ENCODE results near the gene TUBA1A.
A peak's percentile ranks its signal among the peaks of the same experiment; 100 is the strongest.
"Not testable (repeated sequence)": the region's sequence is repeated elsewhere in the genome, so short reads cannot be mapped to it uniquely, and the experiment has no call there.

The TUBA1A gene

DNA sequence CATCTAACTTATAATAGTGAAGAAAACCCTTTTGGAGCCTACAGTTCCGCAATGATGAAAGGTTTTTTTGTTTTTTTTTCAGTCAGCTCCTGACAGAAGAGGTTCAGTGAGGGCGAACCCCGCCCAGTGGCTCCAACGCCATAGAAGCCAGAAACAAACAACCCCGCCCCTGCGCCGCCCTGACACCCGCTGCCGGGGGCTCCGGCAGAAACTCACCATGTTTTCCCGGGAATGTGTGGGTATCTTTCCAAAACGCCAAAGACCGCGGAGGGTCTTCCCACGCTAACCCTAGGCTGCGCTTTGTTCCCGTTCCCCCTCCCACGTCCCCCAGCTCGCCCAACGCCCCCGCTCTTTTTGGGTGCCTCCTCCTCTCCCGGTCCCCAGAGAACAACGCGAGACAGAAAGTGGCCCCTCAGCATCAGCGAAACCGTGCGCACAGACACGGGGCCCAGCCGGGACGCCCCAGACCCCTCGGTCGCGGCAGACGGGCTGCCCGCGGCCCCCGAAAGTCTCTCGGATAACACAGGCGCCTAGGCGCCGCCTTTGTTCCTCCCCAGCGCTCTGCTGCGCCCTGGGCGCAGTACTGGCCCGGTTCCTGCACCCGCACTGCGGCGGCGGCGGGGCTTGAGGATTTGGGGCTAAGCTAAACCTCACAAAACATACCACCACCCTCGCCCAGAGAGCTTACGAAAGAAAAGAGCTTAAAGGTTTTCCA lies 522 bp downstream of the TUBA1A start:
- Histone ChIP-seq H3K14ac (ENCODE audit: low read length) (peak overlapping the region; percentile 89), H2BK12ac (ENCODE audit: low read length) (no peak overlapping the region), H3K79me1 (ENCODE audit: low read depth, low read length) (peaks cover 13% of the 10 kb centered on the region), H2BK5ac (ENCODE audit: low read length) (peak overlapping the region; percentile 99), H4K91ac (ENCODE audit: low read depth, low read length, poor library complexity) (no peak overlapping the region), H2AFZ (ENCODE audit: low read length) (no peak overlapping the region), H2BK120ac (ENCODE audit: low read depth, low read length) (peak overlapping the region; percentile 91), H3K4me3 (ENCODE audit: low read length in 2 of 2) (peak overlapping the region; percentile 77 to 96), H2AK5ac (ENCODE audit: low read depth, low read length) (peak overlapping the region; percentile 99), H3K4me2 (ENCODE audit: insufficient read depth, low read length, poor library complexity, severe bottlenecking) (peak overlapping the region; percentile 57), H3K4ac (ENCODE audit: low read length) (peak overlapping the region; percentile 99), H3K36me3 (replicated peaks in 1 of 2; ENCODE audit: control insufficient read depth in 2 of 2, insufficient read depth in 2 of 2, low read length in 2 of 2) (peaks cover 14 to 40% of the 10 kb centered on the region in 2 donors), H3K23ac (ENCODE audit: low read depth, low read length, poor library complexity) (peak overlapping the region; percentile 99), H2BK15ac (ENCODE audit: low read length) (peak overlapping the region; percentile 87), H3K4me1 (ENCODE audit: control insufficient read depth in 2 of 2, insufficient read depth in 1 of 2, low read depth in 1 of 2, low read length in 2 of 2) (peaks cover 3 to 24% of the 10 kb centered on the region in 2 donors), H3K18ac (ENCODE audit: low read length) (peak overlapping the region; percentile 98), H3K27ac (replicated peaks; ENCODE audit: low read length) (peak overlapping the region; percentile 91), H3K9me3 (replicated peaks in 1 of 2; ENCODE audit: control insufficient read depth in 2 of 2, insufficient read depth in 1 of 2, low read depth in 1 of 2, low read length in 2 of 2) (no peaks in the 10 kb centered on the region), H4K8ac (ENCODE audit: low read depth, low read length) (no peak overlapping the region), H3K27me3 (ENCODE audit: control insufficient read depth in 3 of 3, insufficient read depth in 3 of 3, low read depth in 1 of 3, low read length in 3 of 3) (no peaks in the 10 kb centered on the region), H3K9ac (ENCODE audit: low read depth, low read length, poor library complexity) (peak overlapping the region; percentile 91)
- DNase-seq (ENCODE audit: low spot score), result no peak
- no CpG with 5 or more reads among the region's 52 CpGs for WGBS, 2 donors (ENCODE audit: extremely low coverage in 2 of 2, insufficient read length in 2 of 2, insufficient replicate concordance in 1 of 2)

DNA sequence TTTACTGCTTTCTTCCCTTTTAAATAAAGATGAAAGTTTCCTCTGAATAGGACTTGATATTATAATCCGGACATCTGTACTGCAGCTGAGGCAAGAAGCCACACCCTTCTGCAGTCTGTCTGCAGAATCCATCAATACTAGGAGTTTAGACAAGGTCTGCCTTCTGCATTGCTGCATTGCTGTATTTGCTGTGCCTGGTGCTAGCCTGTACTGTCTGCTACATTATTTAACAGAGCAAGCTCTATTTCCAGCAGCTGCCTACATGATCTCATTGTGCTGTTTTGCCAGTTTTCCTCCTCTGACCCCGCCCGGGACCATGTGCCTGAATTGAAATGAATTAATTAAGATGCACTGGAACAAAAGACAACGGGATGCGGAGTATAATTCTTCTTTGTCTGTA lies 1.7 kb downstream of the TUBA1A start:
- no peak overlapping the region for H2AFZ ChIP-seq (ENCODE audit: low read length)
- H3K4me2 ChIP-seq (ENCODE audit: insufficient read depth, low read length, poor library complexity, severe bottlenecking), result peak overlapping the region; percentile 74
- H3K36me3 ChIP-seq (replicated peaks in 1 of 2; ENCODE audit: control insufficient read depth in 2 of 2, insufficient read depth in 2 of 2, low read length in 2 of 2), result peaks cover 14 to 40% of the 10 kb centered on the region in 2 donors
- peak overlapping the region; percentile 69 to 77 for H3K4me3 ChIP-seq (ENCODE audit: low read length in 2 of 2)
- no peak overlapping the region for H2BK120ac ChIP-seq (ENCODE audit: low read depth, low read length)
- H3K23ac ChIP-seq (ENCODE audit: low read depth, low read length, poor library complexity), result no peak overlapping the region
- peaks cover 3 to 24% of the 10 kb centered on the region in 2 donors for H3K4me1 ChIP-seq (ENCODE audit: control insufficient read depth in 2 of 2, insufficient read depth in 1 of 2, low read depth in 1 of 2, low read length in 2 of 2)
- no peak overlapping the region for H3K18ac ChIP-seq (ENCODE audit: low read length)
- no peak overlapping the region for H3K9ac ChIP-seq (ENCODE audit: low read depth, low read length, poor library complexity)
- H3K9me3 ChIP-seq (replicated peaks in 1 of 2; ENCODE audit: control insufficient read depth in 2 of 2, insufficient read depth in 1 of 2, low read depth in 1 of 2, low read length in 2 of 2), result no peaks in the 10 kb centered on the region
- no peak overlapping the region for H3K14ac ChIP-seq (ENCODE audit: low read length)
- H2BK12ac ChIP-seq (ENCODE audit: low read length), result no peak overlapping the region
- H3K4ac ChIP-seq (ENCODE audit: low read length), result no peak overlapping the region
- no peak overlapping the region for H2BK5ac ChIP-seq (ENCODE audit: low read length)
- no peak overlapping the region for H2BK15ac ChIP-seq (ENCODE audit: low read length)
- H3K27ac ChIP-seq (replicated peaks; ENCODE audit: low read length), result no peak overlapping the region
- WGBS, 2 donors (ENCODE audit: extremely low coverage in 2 of 2, insufficient read length in 2 of 2, insufficient replicate concordance in 1 of 2), result no CpG with 5 or more reads among the region's 5 CpGs
- no peak overlapping the region for H2AK5ac ChIP-seq (ENCODE audit: low read depth, low read length)
- H4K91ac ChIP-seq (ENCODE audit: low read depth, low read length, poor library complexity), result no peak overlapping the region
- peaks cover 13% of the 10 kb centered on the region for H3K79me1 ChIP-seq (ENCODE audit: low read depth, low read length)
- no peak overlapping the region for H4K8ac ChIP-seq (ENCODE audit: low read depth, low read length)
- no peaks in the 10 kb centered on the region for H3K27me3 ChIP-seq (ENCODE audit: control insufficient read depth in 3 of 3, insufficient read depth in 3 of 3, low read depth in 1 of 3, low read length in 3 of 3)
- DNase-seq (ENCODE audit: low spot score), result no peak

DNA sequence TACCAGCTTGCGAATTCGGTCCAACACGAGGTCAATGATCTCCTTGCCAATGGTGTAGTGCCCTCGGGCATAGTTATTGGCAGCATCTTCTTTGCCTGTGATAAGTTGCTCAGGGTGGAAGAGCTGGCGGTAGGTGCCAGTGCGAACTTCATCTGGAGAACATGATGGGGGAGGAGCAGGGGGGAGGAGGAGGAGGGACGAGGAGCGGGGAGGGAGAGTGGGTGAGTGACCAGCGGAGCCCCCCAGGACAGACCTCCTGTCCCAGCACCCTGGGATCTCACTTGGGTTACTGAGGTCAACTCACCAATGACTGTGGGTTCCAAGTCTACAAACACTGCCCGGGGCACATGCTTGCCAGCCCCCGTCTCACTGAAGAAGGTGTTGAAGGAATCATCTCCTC lies 2.6 kb downstream of the TUBA1A start:
- Histone ChIP-seq H3K36me3 (replicated peaks in 1 of 2; ENCODE audit: control insufficient read depth in 2 of 2, insufficient read depth in 2 of 2, low read length in 2 of 2) (peaks cover 14 to 40% of the 10 kb centered on the region in 2 donors), H3K4me3 (ENCODE audit: low read length in 2 of 2) (peak overlapping the region in 1 of 2 donors; percentile 77), H3K4me1 (ENCODE audit: control insufficient read depth in 2 of 2, insufficient read depth in 1 of 2, low read depth in 1 of 2, low read length in 2 of 2) (peaks cover 3 to 23% of the 10 kb centered on the region in 2 donors), H3K79me1 (ENCODE audit: low read depth, low read length) (peaks cover 13% of the 10 kb centered on the region)
- H3K9me3 ChIP-seq (replicated peaks in 1 of 2; ENCODE audit: control insufficient read depth in 2 of 2, insufficient read depth in 1 of 2, low read depth in 1 of 2, low read length in 2 of 2); H3K18ac ChIP-seq (ENCODE audit: low read length); H2AFZ ChIP-seq (ENCODE audit: low read length); H3K14ac ChIP-seq (ENCODE audit: low read length); H4K8ac ChIP-seq (ENCODE audit: low read depth, low read length); H3K9ac ChIP-seq (ENCODE audit: low read depth, low read length, poor library complexity); H4K91ac ChIP-seq (ENCODE audit: low read depth, low read length, poor library complexity); H2BK5ac ChIP-seq (ENCODE audit: low read length); H3K4me2 ChIP-seq (ENCODE audit: insufficient read depth, low read length, poor library complexity, severe bottlenecking); H3K23ac ChIP-seq (ENCODE audit: low read depth, low read length, poor library complexity); H2BK120ac ChIP-seq (ENCODE audit: low read depth, low read length); H2BK15ac ChIP-seq (ENCODE audit: low read length); DNase-seq (ENCODE audit: low spot score); H2AK5ac ChIP-seq (ENCODE audit: low read depth, low read length); H3K4ac ChIP-seq (ENCODE audit: low read length); H2BK12ac ChIP-seq (ENCODE audit: low read length); H3K27ac ChIP-seq (replicated peaks; ENCODE audit: low read length); H3K27me3 ChIP-seq (ENCODE audit: control insufficient read depth in 3 of 3, insufficient read depth in 3 of 3, low read depth in 1 of 3, low read length in 3 of 3): not testable (repeated sequence)
- no CpG with 5 or more reads among the region's 11 CpGs for WGBS, 2 donors (ENCODE audit: extremely low coverage in 2 of 2, insufficient read length in 2 of 2, insufficient replicate concordance in 1 of 2)

DNA sequence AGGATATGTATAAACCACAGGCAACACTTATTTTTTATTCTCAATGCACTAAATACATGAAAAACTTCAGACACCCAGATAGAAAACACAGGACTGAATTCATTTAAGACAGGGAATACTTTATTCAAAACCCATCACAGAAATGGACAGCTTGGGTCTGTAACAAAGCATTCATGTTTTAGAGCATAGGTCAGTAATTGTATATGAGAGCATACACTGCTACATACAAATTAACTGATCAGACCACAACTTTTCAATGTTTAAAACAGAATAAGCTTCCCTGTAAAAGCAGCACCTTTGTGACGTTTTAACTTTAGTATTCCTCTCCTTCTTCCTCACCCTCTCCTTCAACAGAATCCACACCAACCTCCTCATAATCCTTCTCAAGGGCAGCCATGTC lies 4.2 kb downstream of the TUBA1A start:
- peaks cover 14 to 40% of the 10 kb centered on the region in 2 donors for H3K36me3 ChIP-seq (replicated peaks in 1 of 2; ENCODE audit: control insufficient read depth in 2 of 2, insufficient read depth in 2 of 2, low read length in 2 of 2)
- H4K91ac ChIP-seq (ENCODE audit: low read depth, low read length, poor library complexity); H3K4ac ChIP-seq (ENCODE audit: low read length); H3K23ac ChIP-seq (ENCODE audit: low read depth, low read length, poor library complexity); H3K14ac ChIP-seq (ENCODE audit: low read length); H3K18ac ChIP-seq (ENCODE audit: low read length); H3K9me3 ChIP-seq (replicated peaks in 1 of 2; ENCODE audit: control insufficient read depth in 2 of 2, insufficient read depth in 1 of 2, low read depth in 1 of 2, low read length in 2 of 2); H3K4me3 ChIP-seq (ENCODE audit: low read length in 2 of 2); H2BK120ac ChIP-seq (ENCODE audit: low read depth, low read length); H3K9ac ChIP-seq (ENCODE audit: low read depth, low read length, poor library complexity); H3K27ac ChIP-seq (replicated peaks; ENCODE audit: low read length); H2BK15ac ChIP-seq (ENCODE audit: low read length); H2BK5ac ChIP-seq (ENCODE audit: low read length); H2AFZ ChIP-seq (ENCODE audit: low read length); H3K4me2 ChIP-seq (ENCODE audit: insufficient read depth, low read length, poor library complexity, severe bottlenecking); H2BK12ac ChIP-seq (ENCODE audit: low read length); H4K8ac ChIP-seq (ENCODE audit: low read depth, low read length); H3K27me3 ChIP-seq (ENCODE audit: control insufficient read depth in 3 of 3, insufficient read depth in 3 of 3, low read depth in 1 of 3, low read length in 3 of 3); H2AK5ac ChIP-seq (ENCODE audit: low read depth, low read length); DNase-seq (ENCODE audit: low spot score): not testable (repeated sequence)
- H3K4me1 ChIP-seq (ENCODE audit: control insufficient read depth in 2 of 2, insufficient read depth in 1 of 2, low read depth in 1 of 2, low read length in 2 of 2), result peaks cover 3 to 12% of the 10 kb centered on the region in 2 donors
- no CpG with 5 or more reads among the region's 1 CpG for WGBS, 2 donors (ENCODE audit: extremely low coverage in 2 of 2, insufficient read length in 2 of 2, insufficient replicate concordance in 1 of 2)
- H3K79me1 ChIP-seq (ENCODE audit: low read depth, low read length), result peaks cover 13% of the 10 kb centered on the region

Measured in neuronal stem cell (in vitro differentiated cells).